ENCODE measurements around the gene CBX2.
A peak's percentile ranks its signal among the peaks of the same experiment; 100 is the strongest.

CBX2 gene

GRCh38 chr17:79800325-79801155 is 22.6 kb downstream of the CBX2 start:
- DNase-seq (ENCODE audit: low read depth): peak; percentile 37

GRCh38 chr17:79801156-79802038 is 23.4 kb downstream of the CBX2 start:
- DNase-seq (ENCODE audit: low read depth): no peak

DNA sequence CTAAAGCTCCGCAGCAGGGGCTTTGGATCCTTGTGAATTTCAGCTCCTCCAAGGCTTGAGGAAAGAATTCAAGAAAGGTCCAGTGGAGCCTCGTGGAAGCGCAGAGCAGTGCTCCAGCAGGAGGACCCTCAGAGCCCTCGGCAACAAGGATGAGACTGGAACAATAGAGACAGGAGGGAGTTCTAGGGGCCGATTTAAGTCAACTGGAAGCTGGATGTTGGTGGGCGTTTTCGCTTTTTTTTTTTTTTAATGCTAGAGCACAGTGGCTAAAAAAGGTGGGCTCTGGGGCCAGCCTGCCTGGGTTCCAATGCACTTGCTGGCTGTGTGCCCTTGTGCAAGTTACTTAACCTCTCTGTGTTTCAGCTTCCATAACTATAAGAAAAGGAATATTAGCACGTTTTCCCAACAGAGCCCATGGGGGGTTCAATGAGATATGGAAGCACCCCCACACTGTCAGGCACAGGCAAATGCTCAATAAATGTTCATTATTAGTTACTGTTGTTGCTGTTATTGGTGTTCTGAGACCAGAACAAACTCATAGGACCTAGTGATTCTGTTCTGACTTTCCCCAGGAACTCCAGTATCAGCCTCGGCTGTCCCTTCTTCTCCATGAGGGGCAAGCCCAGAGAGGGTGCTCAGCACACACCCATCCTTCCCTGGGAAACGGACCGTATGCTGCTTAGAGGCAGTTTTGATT is 24.2 kb downstream of the CBX2 start:
- no peak for DNase-seq (ENCODE audit: low read depth)

- DNase-seq (ENCODE audit: low read depth): no peak
Observed at GRCh38 chr17:79802736-79803420, 24.9 kb downstream of the CBX2 start.

GRCh38 chr17:79803421-79803996 is 25.6 kb downstream of the CBX2 start:
- DNase-seq (ENCODE audit: low read depth): no peak

DNA sequence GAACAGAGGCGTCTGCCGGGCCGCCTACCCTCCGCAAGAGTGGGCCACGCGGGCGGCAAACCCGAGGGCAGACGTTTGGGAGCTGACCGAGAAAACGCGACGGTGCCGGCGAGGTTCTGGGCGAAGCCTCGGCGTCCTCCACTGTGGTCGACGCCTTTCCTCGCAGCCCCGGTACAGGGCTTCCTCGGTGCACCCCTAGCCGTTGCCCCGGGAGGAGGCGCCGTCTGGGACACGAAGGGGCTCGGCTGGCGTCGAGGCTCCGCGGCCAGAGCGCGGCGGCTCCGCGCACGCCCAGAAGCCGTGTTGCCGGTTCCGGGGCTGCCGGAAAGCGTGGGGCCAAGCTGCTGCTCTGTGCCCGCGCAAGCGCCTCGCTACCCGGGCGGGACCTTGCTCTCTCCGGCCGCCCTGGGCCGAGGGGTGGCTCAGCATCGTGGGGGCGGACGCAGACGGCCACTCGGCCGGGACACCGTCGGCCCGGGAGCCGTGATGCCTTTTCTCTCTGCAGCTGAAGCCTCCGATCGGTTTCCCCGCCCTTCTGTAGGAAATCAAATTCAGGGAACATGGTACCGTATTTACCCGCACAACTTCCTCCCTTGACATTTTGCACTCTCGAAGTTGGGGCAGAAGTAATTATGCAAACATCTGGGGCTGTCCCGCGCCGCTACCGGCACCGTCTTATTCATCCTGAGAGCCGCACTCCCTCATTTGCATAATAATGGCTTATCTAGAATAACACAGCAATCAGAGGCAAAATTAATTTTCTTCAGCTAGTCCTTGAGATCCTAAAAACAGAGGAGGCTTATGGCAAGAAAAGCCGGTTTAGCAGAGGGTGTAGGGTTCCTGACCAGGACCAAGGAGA is 26.3 kb downstream of the CBX2 start:
- peak; percentile 22 for DNase-seq (ENCODE audit: low read depth)

DNA sequence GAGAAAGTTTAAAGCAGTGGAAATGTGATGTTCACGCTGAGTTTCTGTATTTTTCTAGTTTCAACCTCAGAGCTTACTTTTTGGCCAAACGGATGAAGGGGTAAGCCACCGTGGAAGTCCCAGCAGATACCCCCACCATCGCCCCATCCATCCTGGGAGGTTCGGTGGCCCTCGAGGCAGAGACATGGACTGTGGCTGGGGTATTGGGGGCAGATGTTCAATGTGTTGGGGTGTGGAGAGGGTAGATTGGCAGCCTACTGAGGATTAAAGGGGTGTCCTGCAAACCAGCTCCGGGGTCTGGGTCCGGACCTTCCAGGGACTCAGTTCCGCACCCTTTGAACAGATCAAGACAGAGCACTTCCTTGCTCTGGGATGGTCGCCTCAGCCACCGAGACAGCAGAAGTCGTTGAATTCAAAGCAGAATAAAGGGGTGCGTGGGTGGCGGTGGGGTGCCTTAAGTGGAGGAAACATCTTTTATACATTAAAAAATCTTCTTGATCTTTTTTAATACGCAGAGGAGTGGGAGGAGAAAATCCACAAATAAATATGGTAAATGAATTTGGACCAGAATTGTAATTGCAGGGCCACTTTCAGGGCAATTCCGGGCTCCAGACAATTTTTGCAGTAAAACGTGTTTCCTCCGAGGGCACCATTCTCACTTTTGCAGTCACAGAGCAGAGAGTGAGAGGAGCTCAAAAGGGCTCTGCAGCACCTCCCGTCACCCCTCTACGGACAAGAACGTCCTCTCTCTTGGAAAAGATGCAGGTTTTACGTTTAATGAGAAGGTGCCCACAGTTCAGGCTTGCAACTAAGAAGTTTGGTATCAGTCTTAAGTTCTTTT is 27.1 kb downstream of the CBX2 start:
- DNase-seq (ENCODE audit: low read depth): no peak

- DNase-seq (ENCODE audit: low read depth): no peak
Observed at GRCh38 chr17:79806446-79806760, 28.5 kb downstream of the CBX2 start.

DNA sequence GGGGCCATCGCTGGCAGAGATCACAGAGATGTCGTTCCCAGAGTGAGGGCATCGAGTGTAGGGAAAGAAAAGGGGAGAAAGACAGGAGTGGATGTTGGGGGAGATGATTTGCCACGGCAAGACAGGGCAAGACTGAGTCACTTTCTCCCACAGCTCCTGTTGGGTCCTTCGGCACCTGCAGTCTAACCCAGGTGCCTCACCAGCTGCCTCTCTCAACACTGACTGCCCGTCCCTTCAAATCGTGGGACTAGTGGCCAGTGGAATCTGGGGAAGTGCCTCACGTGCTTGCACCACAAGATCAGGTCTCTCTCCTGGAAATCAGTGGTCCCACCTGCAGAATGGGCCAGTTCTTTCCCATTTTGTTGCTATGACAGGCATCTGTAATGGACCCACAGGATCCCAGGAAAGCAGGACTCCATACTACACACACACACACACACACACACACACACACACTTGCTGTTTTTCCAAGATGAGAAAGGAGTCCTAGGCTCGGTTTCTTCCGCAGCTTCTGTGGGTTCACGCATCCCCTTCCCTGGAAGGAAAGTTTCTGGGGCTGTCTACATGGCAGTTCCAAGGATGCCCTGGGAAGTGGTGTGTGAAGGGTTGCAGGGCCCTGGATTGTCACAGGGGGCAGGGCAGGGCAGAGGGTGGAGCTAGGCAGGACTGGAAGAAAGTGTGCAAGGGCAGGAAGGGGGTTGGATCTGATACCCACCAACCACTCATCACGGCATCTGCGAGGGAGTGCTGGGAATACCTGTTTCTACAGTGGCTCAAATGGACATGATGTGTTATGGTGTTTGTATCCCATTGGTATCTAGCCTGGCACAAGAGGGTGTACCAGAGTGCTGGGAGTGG is 29.1 kb downstream of the CBX2 start:
- no peak for DNase-seq (ENCODE audit: low read depth)

- DNase-seq (ENCODE audit: low read depth): peak; percentile 65
Observed at GRCh38 chr17:79808763-79809529, 31.0 kb downstream of the CBX2 start.

DNA sequence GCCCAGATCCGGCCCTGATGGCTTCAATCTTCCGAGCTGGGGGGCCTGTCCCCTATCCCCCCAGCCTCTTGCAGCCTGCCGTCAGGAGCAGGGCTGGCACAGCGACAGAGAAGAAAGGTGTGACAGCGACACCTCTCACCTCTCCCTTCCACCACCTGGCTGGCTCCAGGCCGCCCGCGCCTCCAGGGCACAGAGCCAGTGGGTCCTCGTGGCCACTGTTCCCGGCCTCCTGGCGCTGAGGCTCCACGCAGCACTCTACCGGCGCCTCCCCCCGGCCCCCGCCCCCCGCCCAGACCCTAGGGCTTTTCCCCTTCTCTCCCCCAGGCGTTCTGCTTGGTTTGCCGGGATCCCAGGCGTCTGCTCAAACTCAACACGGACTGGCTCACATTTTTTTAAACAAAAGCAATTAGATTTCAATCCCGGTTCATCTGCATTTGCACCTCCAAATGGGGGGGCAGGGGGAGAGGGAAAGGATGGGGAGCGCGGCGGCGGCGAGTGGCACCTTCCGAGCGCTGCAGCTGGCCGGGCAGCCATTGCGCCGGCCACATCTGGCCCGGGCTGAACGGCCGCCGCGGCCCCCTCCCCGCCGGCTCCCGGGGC is 31.7 kb downstream of the CBX2 start:
- DNase-seq (ENCODE audit: low read depth): no peak

DNA sequence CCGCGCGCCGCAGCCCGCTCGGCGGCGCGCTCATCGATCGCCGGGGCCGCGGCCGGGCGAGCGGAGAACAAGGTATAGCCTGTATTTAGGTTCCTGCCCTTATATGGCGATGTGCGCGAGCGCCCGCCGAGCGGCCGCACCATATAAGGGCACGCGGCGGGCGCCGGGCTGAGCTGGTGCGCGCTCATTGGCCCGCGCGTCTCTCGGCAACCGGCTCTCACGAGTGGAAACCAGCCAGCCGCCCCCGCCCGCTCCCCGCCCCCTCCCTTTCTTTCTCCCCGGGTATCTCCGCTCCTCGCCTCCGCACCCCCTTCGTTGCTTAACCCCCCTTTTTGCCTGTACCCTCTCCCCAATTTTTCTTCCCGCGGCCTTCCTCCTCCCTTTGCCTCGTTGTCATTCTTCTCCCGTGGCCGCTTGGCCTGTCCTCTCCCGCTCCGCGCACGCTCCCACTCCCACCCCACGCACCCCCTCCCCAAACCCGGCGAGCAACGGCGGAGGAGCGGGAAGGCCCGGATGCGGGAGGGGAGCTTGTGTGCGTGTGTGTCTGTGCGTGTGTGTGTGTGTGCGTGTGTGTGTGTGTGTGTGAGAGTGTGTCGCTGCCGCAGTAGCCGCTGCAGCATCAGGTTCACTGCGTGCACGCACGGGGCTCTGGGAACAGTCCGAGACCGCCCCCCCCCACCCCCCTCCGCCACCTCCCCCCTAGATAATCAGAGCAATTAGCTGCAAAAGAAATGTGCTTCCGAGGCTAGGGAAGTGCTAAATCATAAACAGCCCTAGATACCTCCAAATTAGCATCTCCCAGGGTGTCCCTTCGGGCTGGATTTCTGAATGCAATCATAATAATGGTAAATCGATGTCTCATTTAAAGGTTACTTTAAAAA is 32.4 kb downstream of the CBX2 start:
- DNase-seq (ENCODE audit: low read depth): peak; percentile 68

GRCh38 chr17:79811011-79811867 is 33.3 kb downstream of the CBX2 start:
- DNase-seq (ENCODE audit: low read depth): no peak

- no peak for DNase-seq (ENCODE audit: low read depth)
Observed at GRCh38 chr17:79811868-79812352, 34.0 kb downstream of the CBX2 start.

Data from amniotic epithelial cell (primary cell).